Common myeloid progenitor, CD34-positive (primary cell): Measurements from ENCODE around the gene SMURF1.

Experiments
- CTCF ChIA-PET: fragments of 350-600 bp; sonication (Branson Sonifier 250); formaldehyde crosslinking; loops from one replicate; lab custom pipeline; 2021; ENCODE audit warnings: antibody characterized with exemption; lab: Charles Lee
- POLR2A ChIA-PET: fragments of 350-600 bp; sonication (Branson Sonifier 250); formaldehyde crosslinking; loops from one replicate; lab custom pipeline; 2021; ENCODE audit warnings: antibody characterized with exemption; lab: Charles Lee
- DNase-seq, 3 donors: peaks; one replicate each; pipeline versions ENCODE4 v3.0.0 to v3.0.0-alpha.2; 2013
- H3K27ac ChIP-seq, 2 experiments: 1 replicate in 1 of 2; 2 replicates in 1 of 2; pipeline ENCODE4 v1.7.0; 2013; ENCODE audit warnings: inconsistent platforms in 2 of 2, low read length in 2 of 2, mild to moderate bottlenecking in 2 of 2, low read depth in 1 of 2, moderate library complexity in 1 of 2; ENCODE audit not compliant: severe bottlenecking in 2 of 2, insufficient read depth in 1 of 2, poor library complexity in 1 of 2
- H3K27me3 ChIP-seq, 5 experiments: replicated peaks in 2 of 5; 1 replicate in 3 of 5; 2 replicates in 2 of 5; pipeline versions ENCODE4 v1.6.1 to v1.7.0; 2013; ENCODE audit warnings: low read length in 4 of 5, mild to moderate bottlenecking in 2 of 5, moderate library complexity in 2 of 5, inconsistent platforms in 1 of 5; ENCODE audit not compliant: insufficient read depth in 5 of 5, control insufficient read depth in 4 of 5
- H3K36me3 ChIP-seq, 4 experiments: 1 replicate in 2 of 4; 2 replicates in 2 of 4; pipeline versions ENCODE4 v1.6.1 to v1.7.0; 2013; ENCODE audit warnings: low read length in 3 of 4, control low read depth in 1 of 4, mild to moderate bottlenecking in 1 of 4; ENCODE audit not compliant: control insufficient read depth in 4 of 4, insufficient read depth in 4 of 4
- H3K4me1 ChIP-seq, 4 experiments: 1 replicate in 3 of 4; 2 replicates in 1 of 4; pipeline versions ENCODE4 v1.6.1 to v1.7.1; 2013; ENCODE audit warnings: low read length in 3 of 4, mild to moderate bottlenecking in 3 of 4, control low read depth in 1 of 4, inconsistent platforms in 1 of 4, moderate library complexity in 1 of 4; ENCODE audit not compliant: control insufficient read depth in 4 of 4, insufficient read depth in 4 of 4; ENCODE audit errors: control extremely low read depth in 1 of 4
- H3K4me3 ChIP-seq, 7 experiments: 1 replicate in 4 of 7; 2 replicates in 3 of 7; pipeline versions ENCODE4 v1.5.1 to v1.7.0; 2013; ENCODE audit warnings: mild to moderate bottlenecking in 7 of 7, low read length in 6 of 7, moderate library complexity in 6 of 7, inconsistent platforms in 2 of 7, low read depth in 2 of 7, control low read depth in 1 of 7; ENCODE audit not compliant: insufficient read depth in 4 of 7, control insufficient read depth in 1 of 7; ENCODE audit errors: extremely low read depth in 1 of 7
- H3K9me3 ChIP-seq, 5 experiments: 1 replicate in 4 of 5; 2 replicates in 1 of 5; pipeline versions ENCODE4 v1.6.1 to v1.7.1; 2013; ENCODE audit warnings: low read length in 4 of 5, mild to moderate bottlenecking in 2 of 5, inconsistent platforms in 1 of 5, low read depth in 1 of 5, moderate library complexity in 1 of 5; ENCODE audit not compliant: control insufficient read depth in 4 of 5, insufficient read depth in 2 of 5; ENCODE audit errors: control extremely low read depth in 1 of 5
- WGBS: methylation state at CpG from one replicate; pipeline ENCODE4 v1.1.5; 2013; ENCODE audit not compliant: insufficient coverage; 5-methylcytosine and 5-hydroxymethylcytosine counted together

SMURF1 gene

DNA sequence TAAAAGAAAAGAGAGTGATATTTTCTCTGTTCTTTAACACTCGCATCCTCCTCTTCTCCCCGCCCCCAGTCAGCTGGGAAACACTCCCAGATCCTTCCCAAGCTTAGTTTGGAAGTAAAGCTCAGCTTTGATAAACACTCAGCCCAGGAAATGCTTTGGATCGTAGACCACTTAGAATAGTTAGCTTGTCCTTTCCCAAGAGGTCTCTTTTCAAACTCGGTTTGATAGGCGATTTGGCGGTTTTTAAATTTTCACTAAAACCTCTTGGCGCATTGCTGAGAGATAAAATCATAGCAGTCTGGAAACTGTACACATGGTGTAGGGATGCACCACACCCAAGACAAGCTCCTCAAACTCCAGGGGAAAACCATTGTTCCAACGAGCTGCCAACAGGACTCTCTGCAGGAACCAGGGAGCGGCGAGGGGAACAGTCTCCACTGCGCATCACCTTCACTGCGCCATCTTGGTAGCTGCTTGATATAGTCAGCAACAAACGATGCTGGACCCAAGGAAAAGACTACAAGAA is 22.3 kb downstream of the SMURF1 start:
- Histone ChIP-seq H3K36me3 (no peaks in the 10 kb centered on the region), H3K27me3 (no peaks in the 10 kb centered on the region), H3K27ac (no peak overlapping the region), H3K4me3 (no peak overlapping the region), H3K4me1 (peaks cover 4 to 46% (median 20%) of the 10 kb centered on the region in 4 experiments), H3K9me3 (peaks cover 0 to 3% (median 0%) of the 10 kb centered on the region in 5 experiments)
- CTCF ChIA-PET: interaction anchor here (1.1 to 2.5 kb wide), 5 partner anchors 9 to 191 kb away, joined by 3 to 9 read pairs (median 4); no protein-coding TSS in a partner anchor
- 93% methylated on average over 11 of the region's 13 CpGs for WGBS
- POLR2A ChIA-PET: interaction anchor here (0.7 kb wide), 1 partner anchor 70 kb away, joined by 3 read pairs; no protein-coding TSS in a partner anchor
- no peak for DNase-seq

DNA sequence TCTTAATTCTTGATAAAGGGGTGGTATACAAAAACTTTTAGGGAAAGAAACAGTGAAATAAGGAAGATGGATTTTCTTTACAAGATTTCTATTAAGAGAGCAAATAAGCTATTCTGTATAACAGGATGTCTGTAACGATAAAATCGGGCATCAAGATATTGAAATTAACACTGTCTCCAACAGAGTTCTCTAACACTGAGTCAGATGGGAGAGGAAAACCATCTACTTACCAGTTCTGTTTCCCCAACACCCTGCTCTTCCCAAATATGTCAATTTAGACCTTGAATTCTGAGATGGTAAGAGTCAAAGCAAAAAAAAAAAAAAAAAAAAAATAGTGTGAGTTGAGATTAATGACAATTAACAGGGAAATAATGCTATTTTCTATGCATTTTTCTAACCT is 23.0 kb downstream of the SMURF1 start:
- ChIA-PET POLR2A (interaction anchor here (0.6 to 0.7 kb wide), 2 partner anchors 46 to 70 kb away, joined by 3 read pairs; no protein-coding TSS in a partner anchor), CTCF (interaction anchor here (1.1 to 2.5 kb wide), 5 partner anchors 9 to 192 kb away, joined by 3 to 9 read pairs (median 4); no protein-coding TSS in a partner anchor)
- no peak for DNase-seq
- H3K4me1 ChIP-seq: peaks cover 4 to 46% (median 20%) of the 10 kb centered on the region in 4 experiments
- no peaks in the 10 kb centered on the region for H3K27me3 ChIP-seq
- H3K9me3 ChIP-seq: peaks cover 0 to 3% (median 0%) of the 10 kb centered on the region in 5 experiments
- H3K27ac ChIP-seq: no peak overlapping the region
- no peaks in the 10 kb centered on the region for H3K36me3 ChIP-seq
- WGBS: no CpG with 5 or more reads among the region's 2 CpGs
- peak overlapping the region in 1 of 7 experiments; percentile 10 for H3K4me3 ChIP-seq

DNA sequence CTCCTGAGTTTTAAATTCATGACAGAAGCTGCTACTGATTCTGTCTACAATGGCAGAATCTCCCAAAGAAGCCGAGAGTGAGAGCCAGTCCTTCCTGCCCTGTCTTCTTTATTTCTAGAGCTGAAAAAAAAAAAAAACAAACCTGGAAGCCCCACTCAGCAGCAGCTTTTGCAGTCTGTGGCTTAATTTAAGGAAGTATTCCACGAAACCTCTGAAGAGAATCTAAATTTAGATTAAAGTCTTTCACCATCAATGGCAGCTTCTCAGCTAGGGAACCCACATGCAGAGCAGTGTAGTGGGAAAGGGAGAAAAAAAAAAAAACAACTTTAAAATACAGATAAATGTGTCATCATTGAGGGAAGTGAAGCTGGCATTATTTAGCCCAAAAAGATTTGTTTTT is 23.4 kb downstream of the SMURF1 start:
- no peak overlapping the region for H3K27ac ChIP-seq
- peak; percentile 21 to 73 (median 67) for DNase-seq
- CTCF ChIA-PET: interaction anchor here (1.5 to 2.5 kb wide), 4 partner anchors 10 to 192 kb away, joined by 3 to 9 read pairs (median 4); no protein-coding TSS in a partner anchor
- peaks cover 0 to 3% (median 0%) of the 10 kb centered on the region in 5 experiments for H3K9me3 ChIP-seq
- POLR2A ChIA-PET: interaction anchor here (0.6 kb wide), 1 partner anchor 45 kb away, joined by 3 read pairs; no protein-coding TSS in a partner anchor
- peaks cover 4 to 46% (median 20%) of the 10 kb centered on the region in 4 experiments for H3K4me1 ChIP-seq
- H3K27me3 ChIP-seq: no peaks in the 10 kb centered on the region
- no CpG with 5 or more reads among the region's 2 CpGs for WGBS
- H3K4me3 ChIP-seq: peak overlapping the region in 1 of 7 experiments; percentile 10
- H3K36me3 ChIP-seq: no peaks in the 10 kb centered on the region

DNA sequence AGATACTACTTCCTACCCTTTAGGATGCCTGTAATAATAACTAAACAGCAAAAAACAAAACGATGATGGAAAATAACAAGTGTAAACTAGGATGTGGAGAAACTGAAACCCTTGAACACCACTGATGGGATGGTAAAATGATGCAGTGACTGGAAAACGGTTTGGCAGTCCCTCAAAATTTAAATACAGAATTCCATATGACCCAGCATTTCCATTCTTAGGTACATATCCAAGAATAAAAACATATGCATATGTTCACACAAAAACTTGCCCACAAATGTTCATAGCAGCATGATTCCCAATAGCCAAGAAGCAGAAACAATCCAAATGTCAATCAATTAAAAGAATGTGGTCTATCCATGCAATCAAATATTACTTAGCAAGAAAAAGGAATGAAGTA is 25.8 kb downstream of the SMURF1 start:
- 100% methylated on average over 1 of the region's 2 CpGs for WGBS
- Histone ChIP-seq H3K4me1 (peaks cover 4 to 33% (median 15%) of the 10 kb centered on the region in 4 experiments), H3K27ac (no peak overlapping the region), H3K9me3 (peaks cover 0 to 9% (median 0%) of the 10 kb centered on the region in 5 experiments), H3K36me3 (peaks cover 0 to 2% (median 0%) of the 10 kb centered on the region in 4 experiments), H3K4me3 (no peak overlapping the region), H3K27me3 (no peaks in the 10 kb centered on the region)
- no peak for DNase-seq
- POLR2A ChIA-PET: no interaction called here
- CTCF ChIA-PET: no interaction called here

DNA sequence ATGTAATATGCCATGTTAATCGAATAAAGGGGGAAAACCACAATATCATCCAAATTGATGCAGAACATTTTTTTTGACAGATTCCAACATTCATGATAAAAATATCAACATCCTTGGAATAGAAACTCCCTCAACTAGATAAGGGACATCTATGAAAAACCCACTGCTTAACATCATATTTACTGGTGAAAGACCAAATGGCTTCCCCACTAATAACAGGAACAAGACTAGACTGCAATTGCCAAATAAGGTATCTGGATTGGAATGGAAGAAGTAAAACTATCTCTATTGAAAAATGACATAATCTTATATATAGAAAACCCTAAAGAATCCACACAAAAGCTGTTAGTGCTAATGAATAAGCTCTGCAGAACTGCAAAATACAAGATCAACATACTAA is 27.8 kb downstream of the SMURF1 start:
- ChIA-PET POLR2A (no interaction called here), CTCF (interaction anchor here (0.6 kb wide), 1 partner anchor 29 kb away, joined by 4 read pairs; no protein-coding TSS in a partner anchor)
- H3K4me1 ChIP-seq: peaks cover 4 to 38% (median 10%) of the 10 kb centered on the region in 4 experiments
- peaks cover 0 to 6% (median under 1%) of the 10 kb centered on the region in 4 experiments for H3K36me3 ChIP-seq
- no peaks in the 10 kb centered on the region for H3K27me3 ChIP-seq
- 100% methylated on average over 1 of the region's 1 CpG for WGBS
- peaks cover 0 to 9% (median 0%) of the 10 kb centered on the region in 5 experiments for H3K9me3 ChIP-seq
- no peak overlapping the region for H3K4me3 ChIP-seq
- no peak for DNase-seq
- no peak overlapping the region for H3K27ac ChIP-seq

DNA sequence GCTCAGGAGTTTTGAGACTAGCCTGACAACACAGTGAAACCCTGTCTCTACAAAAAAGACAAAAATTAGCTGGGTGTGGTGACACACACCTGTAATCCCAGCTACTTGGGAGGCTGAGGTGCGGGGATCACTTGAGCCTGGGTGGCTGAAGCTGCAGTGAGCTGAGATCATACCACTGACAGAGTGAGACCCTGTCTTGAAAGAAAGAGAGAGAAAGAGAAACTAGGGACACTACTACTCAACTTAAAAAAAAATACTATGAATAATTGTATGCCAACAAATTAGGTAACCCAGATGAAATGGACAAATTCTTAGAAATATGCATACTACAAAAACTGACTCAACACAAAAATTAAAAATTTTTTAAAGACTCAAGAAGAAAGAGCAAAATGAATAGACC is 28.5 kb downstream of the SMURF1 start:
- Histone ChIP-seq H3K4me1 (peaks cover 1 to 30% (median 4%) of the 10 kb centered on the region in 4 experiments), H3K9me3 (peaks cover 0 to 9% (median 0%) of the 10 kb centered on the region in 5 experiments), H3K4me3 (no peak overlapping the region), H3K27ac (no peak overlapping the region), H3K36me3 (peaks cover 0 to 6% (median under 1%) of the 10 kb centered on the region in 4 experiments), H3K27me3 (no peaks in the 10 kb centered on the region)
- DNase-seq: no peak
- ChIA-PET POLR2A (no interaction called here), CTCF (interaction anchor here (1.0 to 1.1 kb wide), 2 partner anchors 15 to 17 kb away, joined by 3 to 4 read pairs; no protein-coding TSS in a partner anchor)
- 100% methylated on average over 1 of the region's 1 CpG for WGBS

DNA sequence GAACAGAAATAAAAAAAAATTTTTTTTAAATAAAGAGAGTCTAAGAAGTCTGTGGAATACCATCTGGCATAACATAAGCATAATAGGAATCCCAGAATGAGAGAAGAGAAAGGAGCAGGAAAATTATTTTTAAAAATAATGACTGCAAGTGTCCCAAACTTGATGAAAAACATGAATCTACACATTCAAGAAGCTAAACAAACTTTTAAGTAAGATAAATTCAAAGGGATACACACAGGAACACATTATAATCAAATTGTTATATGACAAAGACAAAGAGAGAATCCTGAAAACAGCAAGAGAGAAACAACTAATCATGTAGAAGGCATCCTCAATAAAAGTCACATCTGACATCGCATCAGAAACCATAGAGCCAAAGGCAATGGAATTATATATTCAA is 30.9 kb downstream of the SMURF1 start:
- peaks cover 0 to 9% (median 0%) of the 10 kb centered on the region in 5 experiments for H3K9me3 ChIP-seq
- no peak overlapping the region for H3K27ac ChIP-seq
- CTCF ChIA-PET: no interaction called here
- H3K4me1 ChIP-seq: peaks cover 6 to 26% (median 11%) of the 10 kb centered on the region in 4 experiments
- H3K27me3 ChIP-seq: no peaks in the 10 kb centered on the region
- no peak for DNase-seq
- no peak overlapping the region for H3K4me3 ChIP-seq
- POLR2A ChIA-PET: interaction anchor here (0.6 kb wide), 1 partner anchor 360 kb away, joined by 3 read pairs; no protein-coding TSS in a partner anchor
- WGBS: no CpG with 5 or more reads among the region's 1 CpG
- H3K36me3 ChIP-seq: peaks cover 0 to 6% (median under 1%) of the 10 kb centered on the region in 4 experiments
